Measurements from ENCODE around the gene CLSTN3. TPM values are rescaled to one million over a fixed set of nuclear protein-coding genes. Genes with fewer than 3 reads are reported as not detected.

CLSTN3 gene
- total and polyA plus RNA-seq, 9 of the 15 experiments (the other 6 are each of a cell fraction or from before 2014, with no cell fraction given), result 0.08 to 23.2 (median 11.0) TPM

- no peak for TF ChIP-seq CHCHD3 (CRISPR knock-in tag; IDR thresholded peaks at IDR 0.05)
- no peak for TF ChIP-seq POLR2G (IDR thresholded peaks at IDR 0.05; ENCODE audit: low read depth, low read length)
- TF ChIP-seq PCBP1 (IDR thresholded peaks at IDR 0.05; ENCODE audit: low read depth, low read length, poor library complexity, severe bottlenecking), result no peak
- no peak for TF ChIP-seq GTF2F1 (IDR thresholded peaks at IDR 0.05; ENCODE audit: low read depth, low read length)
- TF ChIP-seq SIX5 (IDR thresholded peaks at IDR 0.05; ENCODE audit: borderline replicate concordance in 1 of 2, insufficient read depth in 1 of 2, low read depth in 1 of 2, low read length in 2 of 2), result no peak
- TF ChIP-seq CBFA2T2 (conservative IDR thresholded peaks at IDR 0.05), result peak; percentile 73
- TF ChIP-seq ASH1L (IDR thresholded peaks at IDR 0.05; ENCODE audit: borderline replicate concordance, low read depth, partially characterized antibody), result no peak
- TF ChIP-seq ZNF551 (CRISPR knock-in tag; IDR thresholded peaks at IDR 0.05), result no peak
- TF ChIP-seq NRF1 (conservative IDR thresholded peaks at IDR 0.05 in 1 of 2, IDR thresholded peaks at IDR 0.05 in 1 of 2), result 0 out of 4 replicates have a peak, but pooled peaks of 1 of the 2 experiments have one; percentile 10
- TF ChIP-seq NCOR1 (IDR thresholded peaks at IDR 0.05), result peak; percentile 84
- TF ChIP-seq FUS (optimal IDR thresholded peaks at IDR 0.05; ENCODE audit: low read depth, low read length), result no peak
- TF ChIP-seq MXI1 (IDR thresholded peaks at IDR 0.05; ENCODE audit: low read depth, low read length), result no peak
- TF ChIP-seq JUN (IDR thresholded peaks at IDR 0.05; ENCODE audit: borderline replicate concordance, low read depth, low read length), result no peak; the same call in 1 of the 2 replicates
- TF ChIP-seq JUN (CRISPR knock-in tag; IDR thresholded peaks at IDR 0.05; ENCODE audit: borderline replicate concordance), result no peak
- no peak for TF ChIP-seq ZC3H8 (IDR thresholded peaks at IDR 0.05)
- no peak for TF ChIP-seq HDGF (IDR thresholded peaks at IDR 0.05)
- no peak for TF ChIP-seq HNRNPLL (IDR thresholded peaks at IDR 0.05; ENCODE audit: low read depth, low read length, poor library complexity, severe bottlenecking)
- TF ChIP-seq E2F6 (IDR thresholded peaks at IDR 0.05; ENCODE audit: borderline replicate concordance in 1 of 2, extremely low read depth in 1 of 2, insufficient read depth in 1 of 2, insufficient read length in 1 of 2, low read depth in 1 of 2, low read length in 1 of 2, poor library complexity in 1 of 2, severe bottlenecking in 1 of 2), result no peak
- TF ChIP-seq SMAD4 (CRISPR knock-in tag; conservative IDR thresholded peaks at IDR 0.05), result peak; percentile 70
- TF ChIP-seq ZSCAN32 (CRISPR knock-in tag; IDR thresholded peaks at IDR 0.05), result no peak
- TF ChIP-seq ERF (CRISPR knock-in tag; IDR thresholded peaks at IDR 0.05), result no peak
- TF ChIP-seq ESRRA (IDR thresholded peaks at IDR 0.05; ENCODE audit: borderline replicate concordance, low read depth), result peak; percentile 64; the same call in 1 of the 2 replicates
- no peak for TF ChIP-seq TEAD1 (CRISPR knock-in tag; IDR thresholded peaks at IDR 0.05)
- TF ChIP-seq ZBTB33 (CRISPR knock-in tag; IDR thresholded peaks at IDR 0.05), result no peak
Measured at GRCh38 chr12:7122811-7123769, 7.1 kb upstream of the CLSTN3 start (continued).

Measured in K562 (cell line).